Measurements from ENCODE around the gene WDR44.
"Not testable (repeated sequence)": the region's sequence is repeated elsewhere in the genome, so short reads cannot be mapped to it uniquely, and the experiment has no call there.

DNA sequence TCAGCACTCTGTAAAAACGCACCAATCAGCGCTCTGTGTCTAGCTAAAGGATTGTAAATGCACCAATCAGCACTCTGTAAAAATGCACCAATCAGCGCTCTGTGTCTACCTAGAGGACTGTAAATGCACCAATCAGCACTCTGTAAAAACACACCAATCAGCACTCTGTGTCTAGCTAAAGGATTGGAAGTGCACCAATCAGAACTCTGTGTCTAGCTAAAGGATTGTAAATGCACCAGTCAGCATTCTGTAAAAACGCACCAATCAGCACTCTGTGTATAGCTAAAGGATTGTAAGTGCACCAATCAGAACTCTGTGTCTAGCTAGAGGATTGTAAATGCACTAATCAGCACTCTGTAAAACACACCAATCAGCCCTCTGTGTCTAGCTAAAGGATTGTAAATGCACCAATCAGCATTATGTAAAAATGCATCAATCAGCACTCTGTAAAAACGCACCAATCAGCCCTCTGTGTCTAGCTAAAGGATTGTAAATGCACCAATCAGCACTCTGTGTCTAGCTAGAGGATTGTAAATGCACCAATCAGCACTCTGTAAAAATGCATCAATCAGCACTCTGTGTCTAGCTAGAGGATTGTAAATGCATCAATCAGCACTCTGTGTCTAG, 124.9 kb downstream of the WDR44 start:
- not testable (repeated sequence) for TF ChIP-seq POLR2A, CTCF, EP300 (IDR thresholded peaks at IDR 0.05)
